Suprapubic skin (tissue), 3 donors: ENCODE results near the gene COL20A1.
"Not testable (repeated sequence)": the region's sequence is repeated elsewhere in the genome, so short reads cannot be mapped to it uniquely, and the experiment has no call there.

Experiments used
- POLR2A ChIP-seq, 2 donors: fragments of 450-650 bp; IDR thresholded peaks; one replicate each; pipeline ENCODE4 v1.6.1; 2017; ENCODE audit warnings: antibody characterized with exemption in 2 of 2, mild to moderate bottlenecking in 2 of 2, moderate library complexity in 2 of 2
- TF ChIP-seq, protein P1 (sequence below), 2 donors: fragments of 200-600 bp in 1 of 2; fragments of 450-650 bp in 1 of 2; sonication (generic) in 1 of 2; IDR thresholded peaks; one replicate each; pipeline ENCODE4 v1.5.1; 2016 to 2019; ENCODE audit warnings: antibody characterized with exemption in 2 of 2, mild to moderate bottlenecking in 1 of 2, moderate library complexity in 1 of 2

DNA sequence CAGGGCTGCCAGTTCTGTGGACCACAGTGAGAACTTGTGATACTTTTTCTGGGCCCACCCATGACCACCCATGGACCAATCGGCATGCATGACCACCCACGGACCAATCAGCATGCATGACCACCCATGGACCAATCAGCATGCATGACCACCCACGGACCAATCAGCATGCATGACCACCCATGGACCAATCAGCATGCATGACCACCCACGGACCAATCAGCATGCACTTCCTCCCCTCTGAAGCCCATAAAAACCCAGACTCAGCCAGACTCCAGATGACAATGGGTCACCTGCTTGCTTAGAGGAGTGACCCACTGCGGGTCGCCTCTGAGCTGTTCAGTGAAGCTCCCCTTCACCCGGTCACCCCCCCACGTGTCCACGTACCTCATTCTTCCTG, 86.9 kb downstream of the COL20A1 start:
- TF ChIP-seq, protein P1, sequence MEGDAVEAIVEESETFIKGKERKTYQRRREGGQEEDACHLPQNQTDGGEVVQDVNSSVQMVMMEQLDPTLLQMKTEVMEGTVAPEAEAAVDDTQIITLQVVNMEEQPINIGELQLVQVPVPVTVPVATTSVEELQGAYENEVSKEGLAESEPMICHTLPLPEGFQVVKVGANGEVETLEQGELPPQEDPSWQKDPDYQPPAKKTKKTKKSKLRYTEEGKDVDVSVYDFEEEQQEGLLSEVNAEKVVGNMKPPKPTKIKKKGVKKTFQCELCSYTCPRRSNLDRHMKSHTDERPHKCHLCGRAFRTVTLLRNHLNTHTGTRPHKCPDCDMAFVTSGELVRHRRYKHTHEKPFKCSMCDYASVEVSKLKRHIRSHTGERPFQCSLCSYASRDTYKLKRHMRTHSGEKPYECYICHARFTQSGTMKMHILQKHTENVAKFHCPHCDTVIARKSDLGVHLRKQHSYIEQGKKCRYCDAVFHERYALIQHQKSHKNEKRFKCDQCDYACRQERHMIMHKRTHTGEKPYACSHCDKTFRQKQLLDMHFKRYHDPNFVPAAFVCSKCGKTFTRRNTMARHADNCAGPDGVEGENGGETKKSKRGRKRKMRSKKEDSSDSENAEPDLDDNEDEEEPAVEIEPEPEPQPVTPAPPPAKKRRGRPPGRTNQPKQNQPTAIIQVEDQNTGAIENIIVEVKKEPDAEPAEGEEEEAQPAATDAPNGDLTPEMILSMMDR (IDR thresholded peaks at IDR 0.05) = not testable (repeated sequence)
- not testable (repeated sequence) for TF ChIP-seq POLR2A (IDR thresholded peaks at IDR 0.05)
